ENCODE measurements around the gene ERBIN. TPM values are rescaled to one million over a fixed set of nuclear protein-coding genes. Genes with fewer than 3 reads are reported as not detected.
A peak's percentile ranks its signal among the peaks of the same experiment; 100 is the strongest.
"Not testable (repeated sequence)": the region's sequence is repeated elsewhere in the genome, so short reads cannot be mapped to it uniquely, and the experiment has no call there.

Gene ERBIN
- total RNA-seq, 2 experiments from 2014 or later, result 42.6 to 47.0 TPM

- ChIA-PET CTCF (no interaction called here), POLR2A (interaction anchor here (1.2 kb wide), 1 partner anchor 23 kb away, joined by 3 read pairs; no protein-coding TSS in a partner anchor)
- no peak for DNase-seq
- no peaks in the 10 kb centered on the region for H3K9me3 Mint-ChIP-seq
- intact Hi-C loops (cut with micrococcal nuclease), result no loop called here
- H3K27me3 Mint-ChIP-seq, result no peaks in the 10 kb centered on the region
- no peak overlapping the region for H3K27ac Mint-ChIP-seq
- H3K4me1 Mint-ChIP-seq (ENCODE audit: low read depth), result peaks cover 28% of the 10 kb centered on the region
- H3K4me3 Mint-ChIP-seq, result no peak overlapping the region
- H3K36me3 Mint-ChIP-seq, result peaks cover 18% of the 10 kb centered on the region
Observed at GRCh38 chr5:65943771-65944170, 17.4 kb downstream of the ERBIN start.

- DNase-seq, result no peak
- POLR2A ChIA-PET, result no interaction called here
- Mint-ChIP-seq H3K4me1 (ENCODE audit: low read depth) (peaks cover 43% of the 10 kb centered on the region), H3K27ac (no peak overlapping the region), H3K27me3 (no peaks in the 10 kb centered on the region), H3K4me3 (no peak overlapping the region), H3K36me3 (peaks cover 12% of the 10 kb centered on the region), H3K9me3 (no peaks in the 10 kb centered on the region)
- CTCF ChIA-PET, result no interaction called here
- intact Hi-C loops (cut with micrococcal nuclease), result no loop called here
Observed at GRCh38 chr5:65946198-65946745, 19.9 kb downstream of the ERBIN start.

DNA sequence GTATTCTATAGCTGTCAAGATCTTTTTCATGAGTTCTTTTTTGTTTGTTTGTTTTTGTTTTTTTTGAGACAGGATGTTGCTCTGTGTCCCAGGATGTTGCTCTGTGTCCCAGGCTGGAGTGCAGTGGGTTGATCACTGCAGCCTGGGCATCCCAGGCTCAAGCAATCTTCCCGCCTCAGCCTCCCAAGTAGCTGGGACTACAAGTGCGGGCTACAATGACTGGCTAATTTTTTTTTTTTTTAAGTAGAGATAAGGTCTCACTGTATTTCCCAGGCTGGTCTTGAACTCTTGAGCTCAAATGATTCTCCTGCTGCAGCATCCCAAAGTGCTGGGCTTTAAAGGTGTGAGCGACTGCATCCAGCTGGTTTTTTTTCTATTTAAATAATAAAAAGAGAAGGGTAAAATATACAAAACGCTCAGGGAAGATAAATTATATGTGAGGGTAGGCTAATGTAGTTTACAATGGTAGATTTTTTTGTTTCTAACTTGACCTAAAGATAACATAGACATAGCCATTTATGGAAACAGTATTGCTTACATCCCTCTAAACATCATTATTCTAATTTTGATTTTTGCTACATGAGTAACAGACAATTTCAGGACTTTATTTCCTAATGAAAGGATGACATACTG lies 21.9 kb downstream of the ERBIN start:
- DNase-seq, result no peak

GRCh38 chr5:65951330-65951729 lies 25.0 kb downstream of the ERBIN start:
- DNase-seq, result no peak
- peaks cover 5% of the 10 kb centered on the region for H3K36me3 Mint-ChIP-seq
- CTCF ChIA-PET, result interaction anchor here (0.8 to 1.6 kb wide), 2 partner anchors 10 to 19 kb away, joined by 3 read pairs; no protein-coding TSS in a partner anchor
- H3K27ac Mint-ChIP-seq, result no peak overlapping the region
- intact Hi-C loops (cut with micrococcal nuclease), result no loop called here
- H3K4me3 Mint-ChIP-seq, result no peak overlapping the region
- no peaks in the 10 kb centered on the region for H3K9me3 Mint-ChIP-seq
- peaks cover 42% of the 10 kb centered on the region for H3K4me1 Mint-ChIP-seq (ENCODE audit: low read depth)
- no peaks in the 10 kb centered on the region for H3K27me3 Mint-ChIP-seq
- POLR2A ChIA-PET, result interaction anchor here (1.1 kb wide), 1 partner anchor 35 kb away, joined by 3 read pairs; no protein-coding TSS in a partner anchor

More for the DNA sequence above, 21.9 kb downstream of the ERBIN start:
- POLR2A ChIA-PET, result no interaction called here
- Mint-ChIP-seq H3K27me3 (no peaks in the 10 kb centered on the region), H3K4me3 (no peak overlapping the region), H3K27ac (no peak overlapping the region), H3K36me3 (peaks cover 12% of the 10 kb centered on the region), H3K4me1 (ENCODE audit: low read depth) (peaks cover 43% of the 10 kb centered on the region), H3K9me3 (no peaks in the 10 kb centered on the region)
- CTCF ChIA-PET, result no interaction called here
- intact Hi-C loops (cut with micrococcal nuclease), result no loop called here

DNA sequence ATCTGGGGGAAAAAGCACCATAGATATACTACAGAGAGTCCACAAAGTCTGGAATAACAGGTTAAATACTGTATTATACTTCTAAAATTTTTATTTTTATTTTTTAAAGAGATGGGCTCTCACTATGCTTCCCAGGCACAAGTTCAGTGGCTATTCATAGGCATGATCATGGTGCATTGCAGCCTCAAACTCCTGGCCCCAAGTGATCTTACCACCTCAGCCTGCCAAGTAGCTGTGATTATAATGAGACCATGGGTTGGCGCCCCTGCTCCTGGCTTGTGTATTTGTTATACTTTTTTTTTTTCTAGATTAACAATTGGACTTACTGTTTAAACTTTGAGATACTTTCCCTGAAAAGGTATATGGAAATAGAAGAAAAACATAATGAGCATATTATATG lies 25.9 kb downstream of the ERBIN start:
- no peak overlapping the region for H3K4me3 Mint-ChIP-seq
- POLR2A ChIA-PET, result interaction anchor here (1.1 kb wide), 1 partner anchor 34 kb away, joined by 3 read pairs; no protein-coding TSS in a partner anchor
- H3K4me1 Mint-ChIP-seq (ENCODE audit: low read depth), result peaks cover 42% of the 10 kb centered on the region
- intact Hi-C loops (cut with micrococcal nuclease), result no loop called here
- no peak overlapping the region for H3K27ac Mint-ChIP-seq
- H3K36me3 Mint-ChIP-seq, result peaks cover 4% of the 10 kb centered on the region
- H3K27me3 Mint-ChIP-seq, result no peaks in the 10 kb centered on the region
- no peak for DNase-seq
- no peaks in the 10 kb centered on the region for H3K9me3 Mint-ChIP-seq
- CTCF ChIA-PET, result interaction anchor here (0.7 to 1.6 kb wide), 2 partner anchors 9 to 125 kb away, joined by 3 read pairs; no protein-coding TSS in a partner anchor

DNA sequence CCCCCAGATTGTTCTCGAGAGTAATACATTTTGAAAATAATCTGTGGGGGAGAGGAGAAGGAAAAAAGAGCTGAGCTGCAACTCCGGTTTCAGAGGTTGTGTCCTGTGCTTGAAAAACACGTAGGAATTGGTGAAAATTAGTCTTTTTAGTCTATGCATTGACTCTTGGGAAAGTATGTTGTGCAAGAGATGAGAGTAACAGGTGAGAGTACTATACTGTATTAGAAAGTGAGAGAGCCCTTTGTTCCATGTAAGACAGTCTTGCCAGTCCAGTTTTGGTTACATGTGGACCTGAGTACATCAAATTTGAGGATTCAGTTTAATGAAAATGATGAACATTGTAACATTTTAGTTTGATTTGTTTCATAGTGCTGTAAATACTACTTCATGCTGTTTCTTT lies 27.8 kb downstream of the ERBIN start:
- DNase-seq, result no peak
- CTCF ChIA-PET, result no interaction called here
- POLR2A ChIA-PET, result no interaction called here
- H3K36me3 Mint-ChIP-seq, result peaks cover 10% of the 10 kb centered on the region
- H3K27me3 Mint-ChIP-seq, result no peaks in the 10 kb centered on the region
- H3K9me3 Mint-ChIP-seq, result no peaks in the 10 kb centered on the region
- H3K4me3 Mint-ChIP-seq, result no peak overlapping the region
- no peak overlapping the region for H3K27ac Mint-ChIP-seq
- H3K4me1 Mint-ChIP-seq (ENCODE audit: low read depth), result peaks cover 42% of the 10 kb centered on the region
- intact Hi-C loops (cut with micrococcal nuclease), result no loop called here

DNA sequence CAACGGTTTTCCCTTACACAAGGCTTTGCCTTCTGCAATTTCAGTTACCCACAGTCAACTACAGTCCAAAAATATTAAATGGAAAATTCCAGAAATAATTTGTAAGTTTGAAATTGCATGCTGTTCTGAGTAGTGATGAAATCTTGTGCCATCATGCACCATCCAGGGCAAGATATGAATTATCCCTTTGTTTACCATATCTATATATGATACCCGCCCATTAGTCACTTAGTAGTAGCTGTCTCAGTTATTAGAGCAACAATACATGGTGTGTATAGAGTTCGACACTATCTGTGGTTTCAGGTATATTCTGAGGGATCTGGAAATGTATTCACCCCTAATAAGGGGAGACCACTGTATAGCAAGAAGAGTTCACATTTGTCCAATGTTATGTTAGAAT lies 29.4 kb downstream of the ERBIN start:
- Mint-ChIP-seq H3K9me3 (no peaks in the 10 kb centered on the region), H3K36me3 (peaks cover 10% of the 10 kb centered on the region), H3K4me1 (ENCODE audit: low read depth) (peaks cover 45% of the 10 kb centered on the region), H3K27me3 (no peaks in the 10 kb centered on the region), H3K27ac (no peak overlapping the region), H3K4me3 (no peak overlapping the region)
- CTCF ChIA-PET, result no interaction called here
- no peak for DNase-seq
- intact Hi-C loops (cut with micrococcal nuclease), result no loop called here
- POLR2A ChIA-PET, result no interaction called here

DNA sequence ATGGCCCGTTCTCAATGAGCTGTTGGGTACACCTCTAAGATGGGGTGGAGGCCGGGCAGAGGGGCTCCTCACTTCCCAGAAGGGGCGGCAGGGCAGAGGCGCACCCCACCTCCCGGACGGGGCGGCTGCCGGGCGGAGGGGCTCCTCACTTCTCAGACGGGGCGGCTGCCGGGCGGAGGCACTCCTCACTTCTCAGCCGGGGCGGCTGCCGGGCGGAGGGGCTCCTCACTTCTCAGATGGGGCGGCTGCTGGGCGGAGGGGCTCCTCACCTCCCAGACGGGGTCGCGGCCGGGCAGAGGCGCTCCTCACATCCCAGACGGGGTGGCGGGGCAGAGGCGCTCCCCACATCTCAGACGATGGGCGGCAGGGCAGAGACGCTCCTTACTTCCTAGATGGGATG lies 31.3 kb downstream of the ERBIN start:
- H3K27ac Mint-ChIP-seq; H3K4me3 Mint-ChIP-seq; POLR2A ChIA-PET; intact Hi-C loops (cut with micrococcal nuclease); H3K9me3 Mint-ChIP-seq; H3K27me3 Mint-ChIP-seq; DNase-seq; H3K36me3 Mint-ChIP-seq; CTCF ChIA-PET: not testable (repeated sequence)
- peaks cover 53% of the 10 kb centered on the region for H3K4me1 Mint-ChIP-seq (ENCODE audit: low read depth)

DNA sequence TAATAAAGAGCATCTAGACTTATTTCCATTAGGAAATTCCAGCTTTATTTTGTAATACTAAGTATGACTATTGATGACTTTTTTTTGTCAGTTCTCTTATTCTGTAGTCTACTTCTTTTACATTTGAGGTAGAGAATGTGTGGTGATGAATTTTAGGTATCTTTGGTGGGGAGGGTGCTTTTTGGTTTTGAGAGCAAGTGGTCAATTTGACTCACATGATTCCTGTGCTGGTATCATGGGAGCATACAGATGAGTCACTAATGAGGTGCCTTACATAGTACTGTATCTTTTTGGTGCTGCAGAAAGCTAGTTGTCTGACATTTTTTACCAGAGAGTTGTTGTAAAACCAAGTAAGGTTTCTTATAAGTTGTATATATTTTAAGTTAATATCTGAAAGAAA lies 35.3 kb downstream of the ERBIN start:
- DNase-seq, result peak; percentile 24
- Mint-ChIP-seq H3K4me1 (ENCODE audit: low read depth) (peaks cover 47% of the 10 kb centered on the region), H3K36me3 (peaks cover 9% of the 10 kb centered on the region), H3K9me3 (no peaks in the 10 kb centered on the region), H3K27me3 (no peaks in the 10 kb centered on the region), H3K4me3 (no peak overlapping the region), H3K27ac (peak overlapping the region; percentile 1)
- POLR2A ChIA-PET, result interaction anchor here (1.0 to 1.1 kb wide), 2 partner anchors 37 to 41 kb away, joined by 3 read pairs; no protein-coding TSS in a partner anchor
- intact Hi-C loops (cut with micrococcal nuclease), result loop anchor here (1.0 to 5.0 kb wide), 2 partner anchors 34 to 41 kb away; no protein-coding TSS in a partner anchor
- CTCF ChIA-PET, result interaction anchor here (0.7 to 1.4 kb wide), 5 partner anchors 10 to 54 kb away, joined by 3 read pairs; partner anchors contain the start of gene ERBIN

- H3K4me3 Mint-ChIP-seq, result no peak overlapping the region
- H3K27ac Mint-ChIP-seq, result no peak overlapping the region
- H3K27me3 Mint-ChIP-seq, result no peaks in the 10 kb centered on the region
- peaks cover 59% of the 10 kb centered on the region for H3K4me1 Mint-ChIP-seq (ENCODE audit: low read depth)
- no peak for DNase-seq
- ChIA-PET CTCF (no interaction called here), POLR2A (interaction anchor here (1.0 kb wide), 1 partner anchor 24 kb away, joined by 3 read pairs; no protein-coding TSS in a partner anchor)
- no peaks in the 10 kb centered on the region for H3K9me3 Mint-ChIP-seq
- peaks cover 2% of the 10 kb centered on the region for H3K36me3 Mint-ChIP-seq
- intact Hi-C loops (cut with micrococcal nuclease), result no loop called here
Observed at GRCh38 chr5:65967288-65968066, 41.1 kb downstream of the ERBIN start.

GRCh38 chr5:65969539-65970393 lies 43.4 kb downstream of the ERBIN start:
- H3K4me1 Mint-ChIP-seq (ENCODE audit: low read depth), result peaks cover 55% of the 10 kb centered on the region
- no peak for DNase-seq

More at GRCh38 chr5:65969539-65970393, 43.4 kb downstream of the ERBIN start:
- ChIA-PET POLR2A (no interaction called here), CTCF (no interaction called here)
- intact Hi-C loops (cut with micrococcal nuclease), result no loop called here
- H3K36me3 Mint-ChIP-seq, result peaks cover 4% of the 10 kb centered on the region
- H3K4me3 Mint-ChIP-seq, result peak overlapping the region; percentile 4
- peaks cover 5% of the 10 kb centered on the region for H3K9me3 Mint-ChIP-seq
- no peak overlapping the region for H3K27ac Mint-ChIP-seq
- no peaks in the 10 kb centered on the region for H3K27me3 Mint-ChIP-seq
